ENCODE measurements around the gene OR10V1. TPM values are rescaled to one million over a fixed set of nuclear protein-coding genes. Genes with fewer than 3 reads are reported as not detected.

The OR10V1 gene
- total and polyA plus RNA-seq, 2 donors from 2014 or later: not detected

DNA sequence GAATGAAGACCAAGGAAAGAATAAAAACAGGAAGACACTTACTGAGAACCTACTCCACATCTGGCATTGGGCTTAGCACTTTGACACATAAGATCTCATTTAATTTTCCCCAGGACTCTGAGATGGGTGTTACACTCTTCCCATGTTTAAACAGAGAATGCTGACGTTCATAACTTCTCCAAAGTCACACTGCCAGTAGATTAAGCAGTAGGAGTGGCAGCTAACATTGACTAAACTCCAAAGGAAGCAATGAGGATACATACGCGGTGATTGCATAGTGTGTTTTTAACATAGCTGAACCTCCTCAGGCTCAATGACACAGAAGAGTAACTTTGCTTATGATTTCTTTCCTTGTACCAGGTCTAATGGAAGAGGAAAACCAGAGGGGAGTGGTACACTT is 14.5 kb upstream of the OR10V1 start:
- no peak for TF ChIP-seq CTCF (IDR thresholded peaks at IDR 0.05; ENCODE audit: borderline replicate concordance, extremely low read depth, insufficient read depth)
- DNase-seq: no peak
- peaks cover 0 to 26% (median 11%) of the 10 kb centered on the region in 3 donors for H3K4me1 ChIP-seq (ENCODE audit: control insufficient read depth in 2 of 3, insufficient read depth in 2 of 3, low read depth in 1 of 3, low read length in 3 of 3)
- H3K27me3 ChIP-seq (ENCODE audit: control insufficient read depth, insufficient read depth, low read length): no peaks in the 10 kb centered on the region
- no peak overlapping the region for H3K9ac ChIP-seq (ENCODE audit: low read length in 3 of 3)
- intact Hi-C loops (cut with DNase I): no loop called here
- FAIRE-seq: no peak
- no peak overlapping the region for H3K4me3 ChIP-seq (ENCODE audit: low read length in 3 of 3)
- H3K9me3 ChIP-seq (ENCODE audit: control insufficient read depth in 2 of 3, insufficient read depth in 1 of 3, low read length in 3 of 3): no peaks in the 10 kb centered on the region
- H3K36me3 ChIP-seq (ENCODE audit: control insufficient read depth in 2 of 3, insufficient read depth in 3 of 3, low read length in 3 of 3): no peaks in the 10 kb centered on the region
- no peak overlapping the region for H3K27ac ChIP-seq (ENCODE audit: low read depth in 2 of 2, low read length in 2 of 2)

DNA sequence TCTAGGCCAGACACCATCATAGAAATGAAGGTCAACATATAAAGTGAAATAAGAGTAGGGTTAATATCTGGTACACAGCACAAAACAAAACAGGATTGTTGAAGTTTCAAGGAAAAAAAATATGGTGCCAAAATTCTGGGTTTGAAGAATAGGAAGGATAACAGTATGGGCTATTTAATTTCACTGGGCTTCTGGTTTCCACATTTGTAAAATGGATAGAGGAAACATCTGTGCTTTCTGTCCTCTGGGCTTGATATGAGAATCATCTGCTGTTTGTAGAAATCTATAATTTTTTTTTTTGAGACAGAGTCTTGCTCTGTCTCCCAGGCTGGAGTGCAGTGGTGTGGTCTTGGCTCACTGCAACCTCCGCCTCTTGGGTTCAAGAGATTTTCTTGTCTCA is 13.8 kb upstream of the OR10V1 start:
- Histone ChIP-seq H3K27me3 (ENCODE audit: control insufficient read depth, insufficient read depth, low read length) (no peaks in the 10 kb centered on the region), H3K9me3 (ENCODE audit: control insufficient read depth in 2 of 3, insufficient read depth in 1 of 3, low read length in 3 of 3) (no peaks in the 10 kb centered on the region), H3K27ac (ENCODE audit: low read depth in 2 of 2, low read length in 2 of 2) (no peak overlapping the region), H3K4me3 (ENCODE audit: low read length in 3 of 3) (no peak overlapping the region), H3K9ac (ENCODE audit: low read length in 3 of 3) (no peak overlapping the region), H3K36me3 (ENCODE audit: control insufficient read depth in 2 of 3, insufficient read depth in 3 of 3, low read length in 3 of 3) (no peaks in the 10 kb centered on the region), H3K4me1 (ENCODE audit: control insufficient read depth in 2 of 3, insufficient read depth in 2 of 3, low read depth in 1 of 3, low read length in 3 of 3) (peaks cover 0 to 25% (median 11%) of the 10 kb centered on the region in 3 donors)
- FAIRE-seq: no peak
- intact Hi-C loops (cut with DNase I): no loop called here
- no peak for TF ChIP-seq CTCF (IDR thresholded peaks at IDR 0.05; ENCODE audit: borderline replicate concordance, extremely low read depth, insufficient read depth)
- DNase-seq: no peak

GRCh38 chr11:59724066-59724465 is 10.4 kb upstream of the OR10V1 start:
- intact Hi-C loops (cut with DNase I): no loop called here
- TF ChIP-seq CTCF (IDR thresholded peaks at IDR 0.05; ENCODE audit: borderline replicate concordance, extremely low read depth, insufficient read depth): no peak

GRCh38 chr11:59719556-59719955 is 5.9 kb upstream of the OR10V1 start:
- Histone ChIP-seq H3K9me3 (ENCODE audit: control insufficient read depth in 2 of 3, insufficient read depth in 1 of 3, low read length in 3 of 3) (no peaks in the 10 kb centered on the region), H3K4me3 (ENCODE audit: low read length in 3 of 3) (no peak overlapping the region), H3K27me3 (ENCODE audit: control insufficient read depth, insufficient read depth, low read length) (no peaks in the 10 kb centered on the region), H3K36me3 (ENCODE audit: control insufficient read depth in 2 of 3, insufficient read depth in 3 of 3, low read length in 3 of 3) (no peaks in the 10 kb centered on the region), H3K27ac (ENCODE audit: low read depth in 2 of 2, low read length in 2 of 2) (no peak overlapping the region), H3K4me1 (ENCODE audit: control insufficient read depth in 2 of 3, insufficient read depth in 2 of 3, low read depth in 1 of 3, low read length in 3 of 3) (no peaks in the 10 kb centered on the region), H3K9ac (ENCODE audit: low read length in 3 of 3) (no peak overlapping the region)
- intact Hi-C loops (cut with DNase I): no loop called here
- FAIRE-seq (no peak), DNase-seq (no peak)
- no peak for TF ChIP-seq CTCF (IDR thresholded peaks at IDR 0.05; ENCODE audit: borderline replicate concordance, extremely low read depth, insufficient read depth)

More at GRCh38 chr11:59724066-59724465, 10.4 kb upstream of the OR10V1 start:
- no peak for DNase-seq
- H3K4me1 ChIP-seq (ENCODE audit: control insufficient read depth in 2 of 3, insufficient read depth in 2 of 3, low read depth in 1 of 3, low read length in 3 of 3): no peaks in the 10 kb centered on the region
- H3K9ac ChIP-seq (ENCODE audit: low read length in 3 of 3): no peak overlapping the region
- H3K4me3 ChIP-seq (ENCODE audit: low read length in 3 of 3): no peak overlapping the region
- no peaks in the 10 kb centered on the region for H3K27me3 ChIP-seq (ENCODE audit: control insufficient read depth, insufficient read depth, low read length)
- no peak overlapping the region for H3K27ac ChIP-seq (ENCODE audit: low read depth in 2 of 2, low read length in 2 of 2)
- H3K36me3 ChIP-seq (ENCODE audit: control insufficient read depth in 2 of 3, insufficient read depth in 3 of 3, low read length in 3 of 3): no peaks in the 10 kb centered on the region
- FAIRE-seq: no peak
- no peaks in the 10 kb centered on the region for H3K9me3 ChIP-seq (ENCODE audit: control insufficient read depth in 2 of 3, insufficient read depth in 1 of 3, low read length in 3 of 3)

Measured in kidney (tissue), 14 donors.